ENCODE measurements around the gene LRRC36. TPM values are rescaled to one million over a fixed set of nuclear protein-coding genes. Genes with fewer than 3 reads are reported as not detected.

LRRC36 gene
- total and polyA plus RNA-seq, 2 of the 8 experiments (the other 6 are each of a cell fraction or from before 2014, with no cell fraction given), result 0.15 TPM; not detected in 1

- no peak for TF ChIP-seq CHD7 (IDR thresholded peaks at IDR 0.05; ENCODE audit: insufficient replicate concordance, low read length)
- no peak for TF ChIP-seq USF2 (IDR thresholded peaks at IDR 0.05; ENCODE audit: low read length)
- TF ChIP-seq EGR1 (IDR thresholded peaks at IDR 0.05; ENCODE audit: borderline replicate concordance, low read depth, low read length), result no peak
- TF ChIP-seq POLR2AphosphoS5 (IDR thresholded peaks at IDR 0.05; ENCODE audit: low read depth, low read length), result no peak
- no peak for TF ChIP-seq FOSL1 (IDR thresholded peaks at IDR 0.05; ENCODE audit: insufficient read depth, low read depth, low read length)
- no peak for TF ChIP-seq CHD1 (IDR thresholded peaks at IDR 0.05; ENCODE audit: low read depth, low read length)
- no peak for TF ChIP-seq GABPA (IDR thresholded peaks at IDR 0.05; ENCODE audit: borderline replicate concordance, insufficient read depth, low read length)
- TF ChIP-seq RAD21 (IDR thresholded peaks at IDR 0.05 in 1 of 2, conservative IDR thresholded peaks at IDR 0.05 in 1 of 2; ENCODE audit: low read depth in 2 of 2, low read length in 2 of 2), result peak; percentile 54 to 65
These were observed 89.5 kb downstream of the LRRC36 start, which contains the start of gene ZDHHC1 (continued) for GRCh38 chr16:67415872-67416793.
